SK-N-SH (cell line): ENCODE measurements around the gene HECW1.
A peak's percentile ranks its signal among the peaks of the same experiment; 100 is the strongest.

Experiments
- EP300 ChIP-seq, 2 experiments: IDR thresholded peaks; 2 replicates each; pipeline versions ENCODE4 v1.4.0 to v1.6.1; 2012; ENCODE audit warnings: borderline replicate concordance in 1 of 2, low read depth in 1 of 2, low read length in 1 of 2
- FOSL2 ChIP-seq: IDR thresholded peaks from 2 replicates; pipeline ENCODE4 v1.4.0; 2012; ENCODE audit warnings: low read depth, mild to moderate bottlenecking, moderate library complexity, borderline replicate concordance
- FOXM1 ChIP-seq: IDR thresholded peaks from 2 replicates; pipeline ENCODE4 v1.4.0; 2012; ENCODE audit warnings: low read depth, mild to moderate bottlenecking
- JUND ChIP-seq: IDR thresholded peaks from 2 replicates; pipeline ENCODE4 v1.4.0; 2012
- NRF1 ChIP-seq: IDR thresholded peaks from 2 replicates; pipeline ENCODE4 v1.6.1; 2012; ENCODE audit warnings: low read depth, mild to moderate bottlenecking, low read length
- POLR2AphosphoS5 ChIP-seq: IDR thresholded peaks from 2 replicates; pipeline ENCODE4 v1.6.1; 2012; ENCODE audit warnings: low read depth, low read length
- SMC3 ChIP-seq: IDR thresholded peaks from 2 replicates; pipeline ENCODE4 v1.6.1; 2012; ENCODE audit warnings: low read depth, low read length, improper control_type of control experiment
- TAF1 ChIP-seq: IDR thresholded peaks from 2 replicates; pipeline ENCODE4 v1.6.1; 2012; ENCODE audit warnings: low read depth, mild to moderate bottlenecking, low read length, moderate library complexity, borderline replicate concordance
- TEAD4 ChIP-seq: IDR thresholded peaks from 2 replicates; pipeline ENCODE4 v1.4.0; 2012; ENCODE audit warnings: mild to moderate bottlenecking, borderline replicate concordance; ENCODE audit not compliant: insufficient read depth
- TF ChIP-seq, protein P1 (sequence below): fragments of 200-600 bp; sonication (generic); IDR thresholded peaks from 2 replicates; pipeline ENCODE4 v1.6.1; 2017; ENCODE audit warnings: antibody characterized with exemption, mild to moderate bottlenecking, moderate library complexity
- TF ChIP-seq, protein P2 (sequence below): IDR thresholded peaks from 2 replicates; pipeline ENCODE4 v1.4.0; 2012; ENCODE audit warnings: low read depth, borderline replicate concordance
- TF ChIP-seq, protein P3 (sequence below): IDR thresholded peaks from 2 replicates; pipeline ENCODE4 v1.6.1; 2012; ENCODE audit warnings: mild to moderate bottlenecking, low read depth, low read length, moderate library complexity

DNA sequence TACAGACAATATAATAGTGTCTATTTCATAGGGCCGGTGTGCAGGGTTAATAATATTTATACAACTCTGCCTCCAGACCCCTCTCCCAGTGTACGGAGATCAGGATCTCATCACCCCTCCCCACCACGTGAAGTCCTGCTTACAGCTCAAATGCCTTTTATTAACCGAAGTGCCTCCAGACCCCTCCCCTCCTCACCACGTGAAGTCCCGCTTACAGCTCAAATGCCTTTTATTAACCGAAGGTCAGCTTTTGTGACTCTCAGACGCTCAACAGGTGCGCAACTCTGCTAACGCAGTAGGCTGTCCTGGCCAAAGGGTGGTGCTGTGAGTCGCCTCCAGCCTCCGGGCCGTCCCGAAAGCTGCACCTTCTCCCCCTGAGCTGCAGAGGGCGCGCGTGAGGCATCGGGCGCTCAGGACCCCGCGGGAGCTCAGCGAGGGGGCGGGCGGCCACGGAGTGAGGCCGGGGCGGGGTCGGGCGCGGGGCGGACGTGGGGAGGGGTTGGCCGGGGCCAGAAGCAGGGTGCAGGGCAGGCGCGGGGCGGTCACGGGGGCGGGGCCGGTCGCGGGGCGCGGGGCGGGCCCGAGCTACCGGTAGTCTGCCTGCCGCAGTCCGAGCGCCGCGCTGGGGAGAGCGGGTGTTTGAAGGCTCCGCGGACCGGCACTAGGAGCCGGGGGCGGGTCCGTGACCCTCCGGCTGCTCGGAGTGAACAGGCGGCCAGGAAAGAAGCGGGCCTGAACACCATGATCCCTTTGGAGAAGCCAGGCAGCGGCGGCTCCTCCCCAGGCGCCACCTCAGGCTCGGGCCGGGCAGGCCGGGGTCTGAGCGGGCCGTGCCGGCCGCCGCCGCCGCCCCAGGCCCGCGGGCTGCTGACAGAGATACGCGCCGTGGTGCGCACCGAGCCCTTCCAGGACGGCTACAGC is 470.3 kb downstream of the HECW1 start, which contains the start of gene STK17A:
- TF ChIP-seq POLR2AphosphoS5 (peak; percentile 99), TEAD4 (no peak), NRF1 (peak; percentile 57), TAF1 (peak; percentile 98), EP300 (IDR thresholded peaks at IDR 0.05; ENCODE audit: borderline replicate concordance in 1 of 2, low read depth in 1 of 2, low read length in 1 of 2) (peak in 1 of 2 experiments; percentile 3; a peak in 1 of 4 replicates), FOXM1 (peak; percentile 79; the same call in 1 of the 2 replicates), JUND (no peak), SMC3 (peak; percentile 100), FOSL2 (no peak)
- TF ChIP-seq, protein P1, sequence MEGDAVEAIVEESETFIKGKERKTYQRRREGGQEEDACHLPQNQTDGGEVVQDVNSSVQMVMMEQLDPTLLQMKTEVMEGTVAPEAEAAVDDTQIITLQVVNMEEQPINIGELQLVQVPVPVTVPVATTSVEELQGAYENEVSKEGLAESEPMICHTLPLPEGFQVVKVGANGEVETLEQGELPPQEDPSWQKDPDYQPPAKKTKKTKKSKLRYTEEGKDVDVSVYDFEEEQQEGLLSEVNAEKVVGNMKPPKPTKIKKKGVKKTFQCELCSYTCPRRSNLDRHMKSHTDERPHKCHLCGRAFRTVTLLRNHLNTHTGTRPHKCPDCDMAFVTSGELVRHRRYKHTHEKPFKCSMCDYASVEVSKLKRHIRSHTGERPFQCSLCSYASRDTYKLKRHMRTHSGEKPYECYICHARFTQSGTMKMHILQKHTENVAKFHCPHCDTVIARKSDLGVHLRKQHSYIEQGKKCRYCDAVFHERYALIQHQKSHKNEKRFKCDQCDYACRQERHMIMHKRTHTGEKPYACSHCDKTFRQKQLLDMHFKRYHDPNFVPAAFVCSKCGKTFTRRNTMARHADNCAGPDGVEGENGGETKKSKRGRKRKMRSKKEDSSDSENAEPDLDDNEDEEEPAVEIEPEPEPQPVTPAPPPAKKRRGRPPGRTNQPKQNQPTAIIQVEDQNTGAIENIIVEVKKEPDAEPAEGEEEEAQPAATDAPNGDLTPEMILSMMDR, result peak; percentile 100
- TF ChIP-seq, protein P2, sequence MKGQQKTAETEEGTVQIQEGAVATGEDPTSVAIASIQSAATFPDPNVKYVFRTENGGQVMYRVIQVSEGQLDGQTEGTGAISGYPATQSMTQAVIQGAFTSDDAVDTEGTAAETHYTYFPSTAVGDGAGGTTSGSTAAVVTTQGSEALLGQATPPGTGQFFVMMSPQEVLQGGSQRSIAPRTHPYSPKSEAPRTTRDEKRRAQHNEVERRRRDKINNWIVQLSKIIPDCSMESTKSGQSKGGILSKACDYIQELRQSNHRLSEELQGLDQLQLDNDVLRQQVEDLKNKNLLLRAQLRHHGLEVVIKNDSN, result no peak
- TF ChIP-seq, protein P3, sequence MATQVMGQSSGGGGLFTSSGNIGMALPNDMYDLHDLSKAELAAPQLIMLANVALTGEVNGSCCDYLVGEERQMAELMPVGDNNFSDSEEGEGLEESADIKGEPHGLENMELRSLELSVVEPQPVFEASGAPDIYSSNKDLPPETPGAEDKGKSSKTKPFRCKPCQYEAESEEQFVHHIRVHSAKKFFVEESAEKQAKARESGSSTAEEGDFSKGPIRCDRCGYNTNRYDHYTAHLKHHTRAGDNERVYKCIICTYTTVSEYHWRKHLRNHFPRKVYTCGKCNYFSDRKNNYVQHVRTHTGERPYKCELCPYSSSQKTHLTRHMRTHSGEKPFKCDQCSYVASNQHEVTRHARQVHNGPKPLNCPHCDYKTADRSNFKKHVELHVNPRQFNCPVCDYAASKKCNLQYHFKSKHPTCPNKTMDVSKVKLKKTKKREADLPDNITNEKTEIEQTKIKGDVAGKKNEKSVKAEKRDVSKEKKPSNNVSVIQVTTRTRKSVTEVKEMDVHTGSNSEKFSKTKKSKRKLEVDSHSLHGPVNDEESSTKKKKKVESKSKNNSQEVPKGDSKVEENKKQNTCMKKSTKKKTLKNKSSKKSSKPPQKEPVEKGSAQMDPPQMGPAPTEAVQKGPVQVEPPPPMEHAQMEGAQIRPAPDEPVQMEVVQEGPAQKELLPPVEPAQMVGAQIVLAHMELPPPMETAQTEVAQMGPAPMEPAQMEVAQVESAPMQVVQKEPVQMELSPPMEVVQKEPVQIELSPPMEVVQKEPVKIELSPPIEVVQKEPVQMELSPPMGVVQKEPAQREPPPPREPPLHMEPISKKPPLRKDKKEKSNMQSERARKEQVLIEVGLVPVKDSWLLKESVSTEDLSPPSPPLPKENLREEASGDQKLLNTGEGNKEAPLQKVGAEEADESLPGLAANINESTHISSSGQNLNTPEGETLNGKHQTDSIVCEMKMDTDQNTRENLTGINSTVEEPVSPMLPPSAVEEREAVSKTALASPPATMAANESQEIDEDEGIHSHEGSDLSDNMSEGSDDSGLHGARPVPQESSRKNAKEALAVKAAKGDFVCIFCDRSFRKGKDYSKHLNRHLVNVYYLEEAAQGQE, result peak; percentile 68; the same call in 1 of the 2 replicates
